NCI-H2227 (cell line): ENCODE results near the gene MYL12A.
A peak's percentile ranks its signal among the peaks of the same experiment; 100 is the strongest.
"Not testable (repeated sequence)": the region's sequence is repeated elsewhere in the genome, so short reads cannot be mapped to it uniquely, and the experiment has no call there.

ENCODE experiments used
- DNase-seq: peaks from one replicate; lab custom pipeline; 2025; ENCODE audit not compliant: unreplicated experiment; lab: John Stamatoyannopoulos, UW

MYL12A gene

DNA sequence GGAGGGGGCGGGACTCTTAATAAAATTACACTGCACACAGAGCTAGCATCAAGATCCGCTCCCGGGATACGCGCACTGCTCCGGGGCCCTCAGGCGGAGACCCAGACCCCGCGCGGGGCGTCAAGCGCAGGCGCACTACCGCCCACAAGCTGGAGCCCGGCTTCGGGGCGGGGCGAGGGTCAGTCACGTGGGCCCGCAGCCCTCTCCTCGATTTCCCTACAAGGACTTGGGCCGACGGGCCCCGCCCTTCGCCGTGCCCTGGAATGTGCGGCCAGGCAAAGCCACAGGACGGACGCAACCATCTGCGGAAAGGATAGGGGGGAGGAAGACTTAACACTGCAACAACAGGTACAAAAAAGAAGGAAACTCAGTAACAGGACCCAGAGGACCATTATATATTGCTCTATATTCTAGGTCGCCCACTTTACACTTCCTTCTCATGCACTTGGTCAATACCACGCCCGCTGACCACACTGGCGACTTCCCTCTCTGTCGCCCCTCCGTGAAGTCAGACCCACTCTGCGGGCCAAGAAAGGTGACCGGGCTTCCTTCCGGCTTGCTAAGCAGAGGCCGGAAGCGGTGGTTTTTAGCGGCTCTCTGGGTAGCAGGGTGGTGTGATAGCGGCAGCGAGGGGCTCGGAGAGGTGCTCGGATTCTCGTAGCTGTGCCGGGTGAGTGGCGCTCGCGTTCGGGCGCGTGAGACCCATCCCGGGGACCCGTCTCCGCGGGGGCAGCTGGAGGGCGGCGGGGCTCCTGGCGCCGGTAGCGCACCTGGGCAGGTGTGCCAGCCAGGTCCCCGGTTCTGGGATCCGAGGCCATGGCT is at the start of gene MYL12A:
TSS of gene MYL12A (plus strand) at position 562 of the 822 bp plus-strand sequence. CDS start 5,447 bp downstream, outside the sequence.
- DNase-seq = peak; percentile 98

DNA sequence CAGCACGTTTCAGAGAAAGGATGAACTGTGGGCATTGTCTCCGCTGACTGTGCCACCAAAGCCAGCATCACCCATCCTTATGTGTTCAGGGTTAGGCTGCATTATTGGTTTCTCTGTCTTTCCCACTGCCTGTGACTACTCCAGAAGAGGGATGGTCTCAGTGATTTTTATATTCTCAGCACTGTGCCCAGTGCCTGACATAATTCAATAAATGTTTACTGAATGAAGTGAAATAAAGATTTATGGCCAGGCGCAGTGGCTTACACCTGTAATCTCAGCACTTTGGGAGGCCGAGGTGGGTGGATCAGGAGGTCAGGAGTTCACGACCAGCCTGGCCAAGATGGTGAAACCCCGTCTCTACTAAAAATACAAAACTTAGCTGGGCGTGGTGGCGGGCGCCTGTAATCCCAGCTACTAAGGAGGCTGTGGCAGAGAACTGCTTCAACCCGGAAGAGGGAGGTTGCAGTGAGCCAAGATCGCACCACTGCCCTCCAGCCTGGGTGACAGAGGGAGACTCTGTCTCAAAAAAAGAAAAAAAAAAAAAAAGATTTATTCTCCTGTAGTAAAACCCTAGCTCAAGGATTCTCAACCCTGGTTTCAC is 49.2 kb upstream of the MYL12A start:
- not testable (repeated sequence) for DNase-seq

DNA sequence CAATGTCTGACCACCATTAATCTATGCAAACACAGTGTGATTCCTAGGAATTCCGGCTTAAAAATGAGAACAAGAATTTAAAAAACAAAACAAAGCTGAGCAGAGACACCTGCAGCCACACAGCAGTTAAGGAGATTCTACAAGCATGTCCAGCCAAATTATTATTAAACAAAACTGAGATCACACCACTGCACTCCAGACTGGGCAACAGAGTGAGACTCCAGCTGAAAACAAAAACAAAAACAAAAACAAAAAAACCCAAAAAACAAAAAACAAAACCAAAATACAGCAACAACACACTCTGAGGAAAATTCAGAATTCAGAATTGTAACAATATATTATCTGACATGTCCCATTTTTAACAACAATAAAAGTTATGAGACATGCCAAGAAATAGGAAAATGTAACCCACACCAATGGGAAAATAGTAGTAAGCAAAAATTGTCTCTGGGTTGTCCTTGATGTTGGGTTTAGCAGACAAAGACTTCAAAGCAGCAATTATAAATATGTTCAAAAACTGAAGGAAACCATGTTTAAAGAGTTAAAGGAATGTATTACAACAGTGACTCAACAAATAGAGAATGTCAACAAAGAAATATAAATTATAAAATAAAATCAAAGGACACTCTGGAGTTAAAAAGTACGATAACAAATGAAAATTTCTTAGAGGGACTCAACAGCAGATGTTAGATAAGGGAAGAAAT is 47.5 kb upstream of the MYL12A start:
- DNase-seq = no peak

DNA sequence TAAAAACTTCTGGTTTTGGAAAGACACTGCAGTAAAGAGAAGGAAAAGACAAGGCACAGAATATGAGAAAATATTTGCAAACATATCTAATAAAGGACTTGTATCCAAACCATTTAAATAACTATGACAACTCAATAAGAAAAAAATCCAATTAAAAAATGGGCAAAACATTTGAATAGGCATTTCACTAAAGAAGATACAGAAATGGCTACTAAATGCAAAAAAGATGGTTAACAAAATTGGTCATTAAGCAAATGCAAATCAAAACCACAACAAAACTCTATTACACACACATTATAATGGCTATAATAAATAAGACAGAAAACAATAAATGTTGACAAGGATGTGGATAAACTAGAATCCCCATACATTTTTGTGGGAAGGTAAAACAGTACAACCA is 42.4 kb upstream of the MYL12A start:
- DNase-seq = no peak

DNA sequence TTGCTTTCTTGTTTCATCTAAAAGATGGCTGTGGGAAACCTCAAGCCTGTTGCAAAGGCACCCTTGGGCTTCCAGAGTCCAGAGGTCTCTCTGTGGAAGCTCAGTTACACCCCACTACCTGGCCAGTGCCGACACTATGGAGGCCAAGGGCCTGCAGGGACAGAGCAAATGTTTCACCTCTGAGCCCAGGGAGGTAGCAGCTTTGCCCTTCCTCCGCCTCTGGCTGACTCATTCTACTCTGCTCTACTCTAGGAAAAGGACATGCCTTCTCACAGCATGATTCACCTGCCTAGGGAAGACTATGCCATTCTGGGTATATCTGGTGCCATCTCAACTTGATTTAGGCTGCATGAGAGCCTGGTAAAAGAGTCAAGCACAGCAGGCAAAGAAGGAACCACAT is 40.0 kb upstream of the MYL12A start:
- DNase-seq = no peak

DNA sequence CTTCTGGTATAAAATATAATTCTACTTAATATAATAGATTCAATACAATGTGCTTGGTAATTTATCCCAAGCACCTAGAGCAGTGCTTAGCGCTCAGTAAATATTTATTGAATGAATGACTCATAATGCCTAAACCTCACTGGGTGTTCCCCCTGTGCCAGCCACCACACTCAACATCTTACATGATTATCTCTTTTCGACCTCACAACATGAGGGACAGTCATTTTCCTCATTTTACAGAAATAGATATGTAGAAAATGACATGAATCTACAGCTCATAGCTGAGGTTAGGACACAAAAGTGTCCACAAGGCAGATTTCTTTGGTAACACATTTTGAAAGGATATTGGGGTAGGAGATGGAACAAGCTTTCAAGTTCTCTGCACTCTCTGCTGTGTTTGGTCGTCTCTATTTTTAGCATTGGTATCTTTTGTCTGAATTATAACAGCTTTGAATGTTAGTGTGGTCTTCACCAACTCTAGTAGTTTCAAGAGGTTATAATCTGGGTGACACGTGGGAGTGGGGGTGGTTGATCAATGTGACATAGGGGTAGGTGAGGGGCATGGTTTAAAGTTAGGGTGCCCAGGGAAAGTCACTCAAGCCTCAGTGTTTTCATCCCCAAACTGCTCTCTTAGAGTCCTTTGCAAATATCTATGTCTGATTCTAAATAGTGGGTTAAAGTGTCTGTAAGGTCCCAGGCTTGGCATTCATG is 37.6 kb upstream of the MYL12A start:
- DNase-seq = no peak

DNA sequence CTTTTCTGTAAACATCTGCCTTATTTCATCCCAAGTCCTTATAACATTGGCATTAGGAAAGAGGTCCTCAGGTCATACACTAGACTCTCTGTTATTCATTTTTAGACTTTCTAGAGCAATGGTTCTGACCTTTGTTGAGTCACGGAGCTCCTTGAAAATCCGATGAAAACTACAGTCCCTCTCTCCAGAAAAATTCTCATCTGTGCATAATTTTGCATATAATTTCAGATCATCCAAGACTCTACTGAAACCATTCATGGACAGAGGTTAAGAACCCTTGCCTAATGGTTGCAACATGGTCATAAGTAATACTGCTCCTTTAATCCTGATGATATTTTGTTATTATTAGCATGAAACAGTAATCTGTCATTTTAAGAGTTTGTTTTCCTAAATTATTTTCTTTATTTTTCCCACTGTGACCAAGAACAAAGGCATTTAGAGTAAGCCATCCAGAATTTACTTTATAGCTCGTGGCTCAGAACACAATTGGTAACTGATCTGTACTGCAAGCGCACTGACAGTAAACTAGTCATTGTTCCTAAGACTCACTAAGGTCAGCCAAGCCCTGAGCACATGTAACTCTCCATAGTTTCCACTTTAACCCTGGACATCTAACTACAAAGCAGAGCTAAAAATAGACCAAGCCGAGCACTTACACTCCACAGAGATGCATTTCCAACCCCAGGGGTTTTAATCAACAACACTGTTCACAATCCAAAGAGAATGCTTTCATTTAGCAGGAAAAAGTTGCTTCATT is 36.2 kb upstream of the MYL12A start:
- peak; percentile 61 for DNase-seq

DNA sequence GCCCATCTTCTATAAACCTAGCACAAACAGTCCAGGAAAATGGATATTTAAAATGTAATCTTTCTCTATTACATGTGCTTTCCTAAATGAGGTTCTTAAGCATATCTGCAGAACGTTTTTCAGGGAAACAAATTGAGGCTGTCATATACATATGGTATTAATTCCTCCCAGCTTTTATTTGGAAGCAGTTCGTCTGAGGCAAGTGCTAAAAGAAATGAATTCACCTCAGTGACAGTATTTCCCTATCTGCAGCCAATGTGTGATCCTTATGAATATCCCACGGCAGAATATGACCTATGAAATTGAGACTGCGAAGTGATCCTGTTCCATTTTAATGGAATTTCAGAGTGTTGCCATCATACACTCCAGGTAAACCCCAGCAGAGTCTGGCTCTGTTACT is 34.9 kb upstream of the MYL12A start:
- DNase-seq = no peak

DNA sequence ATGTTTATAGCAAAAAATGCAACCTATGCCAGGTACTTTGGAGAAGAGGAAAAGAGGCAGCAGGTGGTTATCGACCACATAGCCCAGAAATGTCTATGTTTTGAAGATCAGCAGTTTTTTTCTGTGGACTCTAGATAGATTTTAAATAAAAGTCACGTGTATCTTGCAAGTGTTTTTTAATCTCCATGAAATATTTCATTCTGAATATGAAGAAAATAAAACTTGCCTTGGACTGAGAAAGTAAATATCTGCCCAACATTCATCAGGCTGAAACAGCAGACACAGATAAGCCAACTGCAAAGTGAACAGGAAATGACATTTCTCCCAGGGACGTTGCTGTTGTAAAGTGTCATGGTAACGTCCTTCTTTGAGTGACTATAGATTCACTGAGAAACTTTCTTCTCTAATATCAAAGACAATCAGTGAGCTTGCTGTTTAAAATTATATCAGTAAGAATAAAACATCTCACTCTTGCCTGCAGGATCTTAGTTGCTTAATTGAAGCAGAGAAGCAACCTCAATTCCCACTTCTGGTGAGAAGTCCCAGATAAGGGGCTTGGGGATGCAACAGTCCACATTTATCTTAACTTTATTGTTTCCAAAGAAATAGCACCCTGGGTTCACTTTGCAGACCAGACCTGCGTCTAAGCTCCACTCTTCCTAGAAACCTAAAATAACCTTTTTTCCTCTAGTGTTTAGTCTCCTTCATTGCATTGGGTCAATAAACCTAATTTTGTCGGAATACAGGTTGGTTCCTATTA is 34.1 kb upstream of the MYL12A start:
- no peak for DNase-seq

DNA sequence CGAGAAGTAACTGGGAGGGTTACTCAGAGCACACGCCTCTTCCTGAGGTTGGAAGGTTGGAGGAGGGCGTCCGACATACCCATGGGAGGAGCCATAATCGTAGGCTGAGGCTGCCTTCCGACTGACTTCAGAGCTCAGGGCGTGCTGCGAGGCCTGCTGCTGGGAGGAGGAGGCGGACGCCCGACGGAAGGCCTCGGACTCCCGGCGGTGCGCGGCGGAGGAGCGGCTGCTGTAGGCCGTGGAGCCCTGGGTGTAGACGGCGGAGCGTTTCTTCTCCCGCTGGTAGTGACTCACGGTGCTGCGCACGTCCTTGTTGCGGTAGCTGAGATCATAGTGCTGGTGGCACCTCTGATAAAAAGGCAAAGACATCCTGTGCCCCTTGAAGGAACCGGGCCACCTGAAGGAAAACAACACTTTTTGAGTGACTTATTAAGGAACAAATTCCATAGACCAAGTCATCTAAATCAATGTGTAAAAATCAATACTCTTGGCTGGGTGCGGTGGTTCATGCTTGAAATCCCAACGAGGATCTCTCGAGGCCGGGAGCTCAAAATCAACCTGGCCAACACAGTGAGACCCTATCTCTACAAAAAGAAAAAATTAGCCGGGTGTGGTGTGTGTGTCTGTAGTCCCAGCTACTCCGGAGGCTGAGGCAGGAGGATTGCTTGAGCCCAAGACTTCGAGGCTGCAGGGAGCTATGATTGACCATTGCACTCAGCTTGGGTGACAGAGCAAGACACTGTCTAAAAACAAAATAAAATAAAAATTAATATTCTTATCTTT is 32.6 kb upstream of the MYL12A start:
- DNase-seq = no peak

DNA sequence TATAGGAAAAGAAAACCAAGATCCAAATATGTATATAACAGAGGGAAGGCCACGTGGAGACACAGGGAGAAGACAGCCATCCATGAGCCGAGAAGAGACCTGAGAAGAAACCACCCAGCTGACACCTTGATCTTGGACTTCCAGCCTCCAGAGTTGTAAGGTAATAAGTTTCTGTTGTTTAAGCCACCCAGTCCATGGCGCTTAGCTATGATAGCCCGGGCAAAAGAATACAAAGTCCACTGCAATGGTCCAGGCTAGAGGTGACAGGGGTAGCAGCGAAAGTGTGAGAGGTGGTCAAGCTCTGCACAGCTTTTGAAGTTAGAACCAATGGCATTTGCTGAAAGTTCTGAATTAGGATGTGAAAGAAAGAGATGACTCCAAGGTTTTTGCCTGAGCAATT is 30.6 kb upstream of the MYL12A start:
- DNase-seq = no peak

DNA sequence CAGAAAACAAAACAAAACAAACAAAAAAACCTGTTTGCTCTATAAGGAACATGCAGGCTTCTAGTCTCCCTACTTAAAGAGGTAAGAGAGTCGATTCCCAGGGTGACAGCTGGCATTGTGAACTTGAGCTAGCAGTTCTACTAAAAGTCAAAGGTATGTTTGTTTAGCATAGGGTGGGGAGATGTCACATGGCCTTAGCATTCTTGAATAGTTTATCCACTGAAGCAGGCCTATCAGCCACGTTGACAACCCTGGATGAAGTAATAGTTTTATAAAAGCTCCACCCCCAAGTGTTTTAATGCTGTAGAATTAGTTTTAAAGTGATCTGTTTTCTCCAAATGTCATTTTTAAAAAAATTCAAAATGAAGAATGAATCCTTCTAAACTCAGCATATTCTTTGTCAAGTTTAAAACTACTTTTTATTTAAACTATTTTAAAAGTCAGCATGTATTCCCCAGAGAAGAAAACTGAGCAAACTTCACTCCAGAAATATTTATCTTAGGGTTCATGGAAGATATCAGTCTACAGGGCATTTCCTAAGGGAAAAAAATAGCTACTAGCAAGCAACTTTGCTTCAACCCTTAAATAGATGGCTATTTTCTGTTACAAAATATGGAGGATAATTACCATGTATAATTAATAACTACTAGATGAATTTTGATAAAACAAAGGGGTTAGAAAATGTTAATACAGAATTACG is 29.5 kb upstream of the MYL12A start:
- DNase-seq = no peak

DNA sequence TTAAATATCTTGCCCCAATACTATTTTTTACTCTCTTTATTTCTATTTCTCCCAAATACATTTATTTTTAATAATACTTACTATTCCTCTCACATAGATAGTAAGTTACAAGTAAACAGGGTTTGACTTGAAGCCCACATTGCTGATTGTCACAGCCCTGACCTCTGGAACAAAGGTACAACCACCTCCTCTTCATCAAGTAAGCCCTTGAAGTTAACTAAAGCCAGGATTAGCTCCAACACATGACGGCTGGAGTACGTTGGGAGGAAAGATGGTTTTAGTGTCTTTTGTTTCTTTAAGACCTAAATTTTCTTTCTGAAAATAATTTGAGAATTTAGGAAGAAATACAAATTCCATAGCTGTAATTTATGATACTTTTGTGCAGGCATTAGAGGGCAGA is 28.8 kb upstream of the MYL12A start:
- DNase-seq = no peak

DNA sequence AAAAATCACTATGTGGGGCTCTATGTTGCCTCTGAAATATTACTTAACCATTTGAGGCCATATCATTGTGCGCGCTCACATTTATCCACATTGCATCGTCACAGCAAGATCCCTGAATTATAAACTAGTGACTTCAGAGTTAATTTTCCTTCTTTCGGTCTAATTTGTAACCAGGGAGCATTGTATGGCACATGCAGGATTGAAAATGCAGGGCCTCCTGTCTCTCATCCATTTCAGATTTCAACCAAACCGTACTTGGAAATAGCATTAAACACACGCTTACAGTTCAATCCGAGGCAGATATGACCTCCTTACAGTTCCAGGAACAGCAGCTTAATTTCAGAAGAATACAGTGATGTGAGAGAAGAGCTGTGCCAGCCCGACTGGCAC is 28.4 kb upstream of the MYL12A start:
- DNase-seq = no peak

DNA sequence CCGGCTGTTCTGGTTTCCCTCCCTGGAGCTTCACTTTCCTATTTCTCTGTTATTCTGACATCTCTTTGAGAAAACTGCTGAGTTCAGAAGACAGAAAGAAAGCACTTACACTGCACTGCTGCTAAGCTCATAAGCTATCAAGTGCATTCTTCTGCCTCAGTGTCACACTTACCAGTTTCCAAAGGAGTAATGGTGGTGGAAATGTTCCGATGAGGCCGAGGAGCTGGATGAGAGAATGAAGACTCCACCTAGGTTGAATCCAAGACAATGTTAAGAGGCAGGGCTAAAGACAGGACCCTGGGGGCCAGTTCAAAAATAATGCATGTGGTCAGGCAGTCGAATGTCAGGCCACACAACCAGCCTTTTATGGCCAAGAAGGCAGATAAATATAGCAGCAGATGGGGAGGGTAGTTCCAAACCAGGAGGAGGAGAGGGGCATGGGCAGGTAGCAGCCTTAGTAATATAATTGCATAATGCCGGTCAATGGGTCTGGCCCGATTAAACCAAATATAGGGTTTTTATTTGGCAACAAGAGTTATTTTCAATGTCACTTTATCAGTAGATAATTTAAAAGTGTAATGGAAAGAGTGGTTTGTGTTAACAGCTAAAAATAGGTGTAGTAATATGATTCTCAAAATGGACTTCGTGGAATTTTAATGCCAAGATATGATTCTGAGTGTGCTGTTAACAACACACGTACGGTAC is 27.8 kb upstream of the MYL12A start, which contains the start of gene MYOM1:
TSS of gene MYOM1 (minus strand) at position 338 of the 705 bp plus-strand sequence. CDS start 4,745 bp downstream, outside the sequence.
- DNase-seq = peak; percentile 17

DNA sequence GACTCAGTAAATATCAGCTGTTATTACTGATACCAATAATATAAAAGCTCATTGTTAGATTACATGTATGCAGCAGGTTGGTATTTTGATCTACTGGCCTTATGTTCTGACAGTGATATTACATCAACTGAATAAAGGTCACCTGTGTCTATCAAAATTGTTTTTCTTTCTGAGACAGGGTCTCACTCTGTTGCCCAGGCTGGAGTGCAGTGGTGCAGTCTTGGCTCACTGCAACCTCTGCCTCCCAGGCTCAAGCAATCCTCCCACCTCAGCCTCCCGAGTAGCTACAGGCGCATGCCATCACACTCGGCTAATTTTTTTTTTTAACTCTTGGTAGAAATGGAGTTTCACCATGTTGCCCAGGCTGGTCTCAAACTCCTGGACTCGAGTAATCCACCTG is 26.7 kb upstream of the MYL12A start:
- DNase-seq = not testable (repeated sequence)

DNA sequence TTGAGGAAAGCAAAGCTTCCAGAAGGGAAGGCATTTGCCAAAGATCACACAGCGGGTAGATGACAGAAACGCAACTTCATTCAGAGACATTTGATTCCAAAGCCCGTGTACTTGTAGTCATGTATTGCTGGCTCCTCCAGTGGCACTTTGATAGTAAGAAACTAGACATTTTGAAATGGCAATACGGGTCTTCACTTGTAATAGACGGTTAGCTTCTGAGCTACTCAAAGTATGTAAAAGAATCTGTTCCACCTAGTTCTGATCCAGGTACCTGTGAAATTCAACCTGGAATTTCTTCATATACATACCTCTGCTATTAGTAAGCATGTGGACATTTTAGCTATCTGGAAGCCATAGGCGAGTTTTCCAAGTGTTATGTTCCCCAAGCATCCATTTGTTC is 26.1 kb upstream of the MYL12A start:
- DNase-seq = no peak

DNA sequence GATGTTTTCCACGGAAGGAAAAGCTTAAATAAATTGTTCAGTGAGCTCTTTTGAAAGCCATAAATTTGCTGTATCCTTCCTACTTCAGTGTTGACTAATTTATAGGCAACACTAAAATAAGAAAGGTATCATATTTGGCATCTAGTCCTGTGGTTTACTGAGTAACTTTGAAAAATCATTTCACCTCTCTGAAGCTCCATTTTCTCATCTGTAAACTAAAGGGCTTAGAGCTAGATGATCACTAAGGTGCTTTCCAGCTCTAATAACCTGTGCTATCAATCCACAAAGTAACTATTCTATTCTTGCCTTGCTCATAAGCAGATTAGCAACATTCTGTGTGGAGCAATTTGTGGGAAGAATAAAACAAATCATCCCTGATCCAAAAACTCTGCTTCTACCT is 24.2 kb upstream of the MYL12A start:
- DNase-seq = no peak
